Left colon (tissue), 2 donors: ENCODE data around the gene AUTS2. TPM values are rescaled to one million over a fixed set of nuclear protein-coding genes. Genes with fewer than 3 reads are reported as not detected.
"Not testable (repeated sequence)": the region's sequence is repeated elsewhere in the genome, so short reads cannot be mapped to it uniquely, and the experiment has no call there.

Source experiments
- ATAC-seq: fragments of 200-7000 bp; cut with Tn5 transposase; one replicate; pipeline ENCODE4 v1.9.1; 2020; ENCODE audit warnings: mild to moderate bottlenecking, moderate library complexity
- DNase-seq, 2 donors: peaks; one replicate each; pipeline ENCODE4 v3.0.0-alpha.2; 2020
- intact Hi-C, 2 donors: fragments of 100-400 bp; cut with DNase I in 1 of 2; cut with micrococcal nuclease in 1 of 2; formaldehyde crosslinking; loops; one replicate each; pipeline versions ENCODE4 v1.11.2 to v1.14.0; 2022; cut with DNase I, micrococcal nuclease
- total RNA-seq, 2 donors: library from RNA; stranded (reverse); fragmentation: NEBNext Ultra II Directional; extraction: Animal tissue kit (Norgen Biotek cat#: 25700); gene quantifications; one replicate each; pipeline ENCODE4 v1.2.1, GENCODE V29; 2021
- donor health status: DM: no; HTN: no; CAD: no.
- donor health status: DM: yes; HTN: yes; CAD: no.

AUTS2 gene
- total RNA-seq, 2 donors from 2014 or later, result 43.3 to 44.2 TPM

DNA sequence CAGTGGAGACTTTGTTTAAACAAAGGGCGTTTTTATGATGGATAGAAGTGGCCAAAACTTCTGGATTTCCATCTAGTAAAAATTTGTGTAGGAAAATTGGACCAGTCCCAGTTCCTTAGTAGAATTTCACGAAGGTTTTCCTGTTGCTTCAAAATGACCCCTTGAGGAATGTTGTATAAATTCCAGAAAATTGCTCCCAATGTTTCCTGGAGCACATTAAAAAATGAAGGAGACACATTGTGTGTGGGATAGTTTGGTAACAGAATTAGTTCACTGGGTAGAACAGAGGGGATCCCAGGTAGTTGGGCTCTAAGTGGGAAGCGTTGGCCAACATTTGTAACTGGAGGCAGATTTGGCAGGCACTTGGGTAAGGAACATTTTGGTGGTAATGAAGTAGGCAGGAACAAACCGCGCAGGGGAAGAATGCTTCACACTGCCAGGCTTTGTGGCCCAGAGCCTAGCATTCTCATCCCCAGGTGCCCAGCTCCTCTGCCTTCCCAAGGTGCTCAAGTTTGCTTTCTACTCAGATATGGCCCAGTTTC is 758.6 kb downstream of the AUTS2 start:
- ATAC-seq (no peak), DNase-seq (no peak)
- intact Hi-C loops, result no loop called here

DNA sequence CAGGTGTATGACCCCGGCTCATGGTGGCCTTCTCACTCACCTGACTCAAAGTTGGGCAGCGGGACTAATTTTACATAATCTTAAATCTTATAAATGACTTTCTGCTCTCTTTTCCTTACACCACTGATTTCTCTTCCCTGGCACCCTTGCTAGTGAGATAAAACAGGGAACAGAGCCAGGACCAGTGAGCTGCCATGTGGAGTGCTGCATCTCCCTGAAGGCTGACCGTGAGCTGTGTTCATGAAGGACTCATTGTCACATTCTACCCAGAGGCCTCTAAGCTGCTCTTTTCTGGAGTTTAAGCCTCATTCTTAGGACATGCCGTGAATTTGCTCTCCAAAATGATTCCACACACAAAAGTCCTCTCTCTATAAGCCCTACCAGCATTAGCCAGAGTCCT is 762.3 kb downstream of the AUTS2 start:
- DNase-seq (no peak), ATAC-seq (no peak)
- intact Hi-C loops, result no loop called here

DNA sequence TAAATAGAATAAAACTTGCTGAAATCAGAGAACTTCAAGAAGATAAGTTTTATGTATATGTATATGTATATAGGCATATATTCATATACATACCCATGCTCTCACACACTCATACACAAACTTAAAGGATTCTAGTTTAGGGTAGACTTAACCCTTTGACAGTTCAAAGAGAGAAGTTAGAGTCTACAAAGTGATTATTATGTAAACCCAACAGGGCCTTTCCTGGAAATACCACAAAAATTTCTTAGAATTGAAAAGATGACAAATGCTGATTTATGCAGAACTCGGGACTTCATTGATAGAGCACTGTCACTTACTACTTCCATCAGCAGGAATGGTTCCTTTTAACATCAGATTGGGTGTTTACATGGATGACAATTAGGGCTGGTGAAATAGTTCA is 763.5 kb downstream of the AUTS2 start:
- no peak for DNase-seq
- ATAC-seq, result no peak
- intact Hi-C loops, result no loop called here

DNA sequence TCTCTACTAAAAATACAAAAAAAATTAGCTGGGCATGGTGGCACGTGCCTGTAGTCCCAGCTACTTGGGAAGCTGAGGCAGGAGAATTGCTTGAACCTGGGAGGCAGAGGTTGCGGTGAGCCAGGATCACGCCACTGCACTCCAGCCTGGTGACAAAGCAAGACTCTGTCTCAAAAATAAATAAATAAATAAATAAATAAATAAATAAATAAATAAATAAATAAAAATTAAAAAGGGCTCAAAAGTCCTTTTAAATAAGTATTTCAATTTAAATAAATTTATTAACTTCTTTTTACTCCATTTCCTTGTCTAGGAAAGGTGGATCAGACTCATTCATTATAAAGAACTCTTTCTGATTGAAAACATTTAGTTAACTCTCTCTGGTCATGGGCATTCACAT is 766.1 kb downstream of the AUTS2 start:
- ATAC-seq, DNase-seq, intact Hi-C loops: not testable (repeated sequence)

DNA sequence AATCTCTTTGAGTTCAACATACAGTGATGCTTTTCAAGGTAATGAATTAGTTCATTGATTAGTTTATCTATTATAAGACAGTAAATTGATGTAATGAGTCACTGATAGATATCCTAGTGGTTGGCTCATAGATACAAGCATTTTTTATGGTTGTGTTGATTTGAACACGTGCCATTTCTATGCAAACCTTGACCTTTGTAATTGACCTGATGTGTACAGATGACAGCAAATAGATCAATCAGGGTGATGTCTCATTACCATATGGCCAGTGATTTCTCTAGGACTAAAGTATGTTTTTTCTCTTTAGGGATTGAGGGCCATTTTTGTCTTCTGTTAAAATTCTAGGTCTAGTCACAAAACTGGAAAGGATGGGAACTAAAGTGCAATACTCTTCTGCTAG is 773.4 kb downstream of the AUTS2 start:
- ATAC-seq, result no peak
- intact Hi-C loops, result no loop called here
- no peak for DNase-seq

DNA sequence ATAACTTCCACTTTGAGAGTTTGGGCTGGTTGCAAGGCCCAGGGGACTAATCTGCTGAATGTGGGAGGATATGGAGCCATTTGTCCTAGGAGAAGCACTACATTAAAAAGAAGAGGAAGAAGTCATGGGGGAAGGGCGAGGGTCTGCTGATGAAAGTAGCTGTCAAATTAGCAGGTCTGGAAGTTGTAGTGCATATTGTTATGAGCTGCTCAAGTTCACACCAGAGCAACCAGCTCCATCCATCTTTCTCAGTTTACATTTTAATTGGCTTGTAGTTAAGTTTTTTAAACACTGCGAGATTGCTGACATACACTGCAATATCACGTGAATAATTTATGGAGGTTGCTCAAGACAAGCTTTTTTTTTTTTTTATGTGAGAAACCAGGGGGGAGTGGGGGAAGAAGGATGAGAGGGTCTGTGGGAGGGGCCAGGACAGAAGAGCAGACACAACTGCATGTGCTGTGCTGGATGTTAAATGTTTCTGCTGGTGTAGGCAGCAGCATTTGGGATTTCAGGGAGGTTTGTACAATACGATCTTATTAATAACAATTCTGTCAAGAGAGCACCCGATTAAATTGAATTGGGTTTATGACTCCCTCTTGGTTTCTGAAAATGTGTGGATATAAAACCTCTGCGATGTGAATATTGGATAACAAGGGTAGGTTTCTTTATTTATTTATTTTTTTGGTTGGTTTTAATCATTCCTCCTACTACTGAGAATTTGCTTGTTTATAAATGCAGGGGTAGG is 774.7 kb downstream of the AUTS2 start:
- ATAC-seq (no peak), DNase-seq (no peak)
- intact Hi-C loops, result no loop called here

DNA sequence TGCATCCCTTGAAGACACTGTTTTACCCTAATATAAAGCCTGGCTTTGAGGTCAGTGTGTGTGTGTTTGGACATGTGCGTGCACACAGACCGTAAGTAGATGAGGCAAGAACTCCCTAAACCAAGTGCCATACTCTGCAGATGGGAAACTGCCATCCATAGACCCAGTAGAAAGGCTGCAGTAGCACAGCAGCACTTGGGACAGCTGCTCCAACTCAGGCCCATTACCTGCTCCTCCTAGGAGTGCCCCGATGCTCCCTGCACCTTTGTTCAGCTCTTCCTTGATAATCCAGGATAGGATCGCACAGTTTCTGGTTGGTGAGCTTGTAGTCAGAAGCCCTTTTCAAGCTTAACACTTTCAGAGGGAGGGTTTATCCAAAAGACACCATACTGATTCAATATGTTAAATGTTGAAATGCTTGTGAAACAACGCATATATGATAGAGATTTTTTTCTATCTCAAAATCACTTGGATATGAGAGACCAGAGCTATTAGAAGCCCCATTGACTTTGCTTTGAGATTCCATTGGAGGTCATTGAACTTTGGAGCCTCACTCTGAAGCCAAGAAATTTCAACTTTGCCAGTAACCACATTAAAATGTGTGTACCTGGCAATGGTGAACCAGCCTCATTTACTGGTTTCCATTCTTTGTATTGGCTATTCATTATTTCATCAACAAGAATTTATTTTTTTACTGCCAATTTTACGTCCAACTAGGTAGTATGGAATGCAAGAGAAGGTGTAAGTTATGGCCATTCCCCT is 776.7 kb downstream of the AUTS2 start:
- no peak for ATAC-seq
- no peak for DNase-seq
- intact Hi-C loops, result no loop called here

DNA sequence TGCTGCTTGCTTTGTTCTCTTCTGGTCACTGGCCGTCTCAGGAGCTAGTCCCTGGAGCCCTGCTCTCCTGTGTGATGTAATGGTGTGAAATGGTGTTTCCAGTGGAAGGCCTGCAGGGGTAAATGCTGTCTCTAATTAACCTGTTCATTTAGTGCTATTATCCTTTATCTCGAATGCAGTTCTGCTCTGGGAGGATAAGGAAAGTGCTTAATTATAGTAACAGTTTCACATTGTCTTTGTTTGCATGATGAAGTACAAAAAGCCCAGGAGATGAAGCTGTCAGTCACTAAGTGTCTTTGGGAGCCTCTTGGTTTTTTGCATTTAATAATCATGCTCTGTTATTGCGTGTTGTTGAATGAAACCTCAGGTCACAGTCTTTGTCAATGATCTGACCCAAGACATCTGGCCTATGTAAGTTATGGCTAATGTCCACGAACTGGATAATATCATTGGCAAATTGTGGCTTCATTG is 778.3 kb downstream of the AUTS2 start:
- intact Hi-C loops, result no loop called here
- DNase-seq (no peak), ATAC-seq (no peak)

DNA sequence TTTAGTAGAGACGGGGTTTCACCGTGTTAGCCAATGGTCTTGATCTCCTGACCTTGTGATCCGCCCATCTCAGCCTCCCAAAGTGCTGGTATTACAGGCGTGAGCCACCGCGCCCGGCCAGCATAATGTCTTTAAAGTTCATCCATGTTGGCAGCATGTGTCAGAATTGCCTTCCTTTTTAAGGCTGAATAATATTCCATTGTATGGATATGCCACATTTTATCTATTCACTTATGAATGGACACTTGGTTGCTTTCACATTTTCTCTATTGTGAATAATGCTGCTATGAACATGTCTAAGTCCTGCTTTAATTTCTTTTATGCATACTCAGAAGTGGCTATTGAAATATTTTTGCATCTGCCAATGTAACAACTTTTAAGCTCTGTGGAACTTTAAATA is 779.7 kb downstream of the AUTS2 start:
- DNase-seq (no peak), ATAC-seq (no peak)
- intact Hi-C loops, result no loop called here

DNA sequence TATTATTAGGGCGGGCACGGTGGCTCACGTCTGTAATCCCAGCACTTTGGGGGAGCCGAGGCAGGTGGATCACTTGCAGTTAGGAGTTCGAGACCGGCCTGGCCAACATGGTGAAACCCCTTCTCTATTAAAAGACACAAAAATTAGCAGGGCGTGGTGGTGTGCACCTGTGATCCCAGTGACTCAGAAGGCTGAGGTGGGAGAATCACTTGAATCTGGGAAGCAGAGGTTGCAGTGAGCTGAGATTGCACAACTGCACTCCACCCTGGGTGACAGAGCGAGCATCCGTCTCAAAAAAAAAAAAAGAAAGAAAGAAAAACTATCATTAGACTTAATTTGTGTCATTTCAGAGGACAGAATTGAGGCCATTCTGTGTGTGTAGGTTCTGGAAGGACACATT is 780.9 kb downstream of the AUTS2 start:
- DNase-seq (no peak), ATAC-seq (no peak)
- intact Hi-C loops, result no loop called here

DNA sequence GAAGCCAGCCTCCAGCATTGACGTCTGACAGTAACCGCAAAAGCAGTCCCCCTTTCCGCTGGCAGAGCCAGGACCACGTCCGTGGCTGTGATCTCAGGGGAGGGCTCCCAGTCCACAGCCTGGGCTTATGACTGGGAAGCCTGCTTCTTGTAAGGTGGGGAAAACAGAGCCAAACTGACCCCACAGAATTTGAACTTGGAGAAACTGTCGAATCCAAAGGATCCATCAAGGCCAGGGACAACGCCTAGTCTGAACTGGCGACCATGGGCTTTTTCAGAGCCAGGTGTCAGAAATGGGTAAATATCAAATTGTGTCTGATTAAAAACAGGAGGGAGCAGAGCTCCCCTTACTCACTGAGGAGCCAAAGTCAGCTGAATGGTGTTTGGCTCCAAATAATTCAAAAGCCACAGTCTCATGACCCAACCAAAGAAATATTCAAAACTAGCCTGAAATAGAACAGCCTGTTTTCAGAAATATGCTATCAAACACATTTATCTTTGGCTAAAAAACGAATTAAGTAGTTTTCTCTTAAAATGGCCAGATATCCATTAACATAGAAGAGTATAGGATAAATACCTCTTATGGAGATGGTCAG is 782.2 kb downstream of the AUTS2 start:
- DNase-seq (peak in 1 of 2 donors; percentile 27), ATAC-seq (no peak)

DNA sequence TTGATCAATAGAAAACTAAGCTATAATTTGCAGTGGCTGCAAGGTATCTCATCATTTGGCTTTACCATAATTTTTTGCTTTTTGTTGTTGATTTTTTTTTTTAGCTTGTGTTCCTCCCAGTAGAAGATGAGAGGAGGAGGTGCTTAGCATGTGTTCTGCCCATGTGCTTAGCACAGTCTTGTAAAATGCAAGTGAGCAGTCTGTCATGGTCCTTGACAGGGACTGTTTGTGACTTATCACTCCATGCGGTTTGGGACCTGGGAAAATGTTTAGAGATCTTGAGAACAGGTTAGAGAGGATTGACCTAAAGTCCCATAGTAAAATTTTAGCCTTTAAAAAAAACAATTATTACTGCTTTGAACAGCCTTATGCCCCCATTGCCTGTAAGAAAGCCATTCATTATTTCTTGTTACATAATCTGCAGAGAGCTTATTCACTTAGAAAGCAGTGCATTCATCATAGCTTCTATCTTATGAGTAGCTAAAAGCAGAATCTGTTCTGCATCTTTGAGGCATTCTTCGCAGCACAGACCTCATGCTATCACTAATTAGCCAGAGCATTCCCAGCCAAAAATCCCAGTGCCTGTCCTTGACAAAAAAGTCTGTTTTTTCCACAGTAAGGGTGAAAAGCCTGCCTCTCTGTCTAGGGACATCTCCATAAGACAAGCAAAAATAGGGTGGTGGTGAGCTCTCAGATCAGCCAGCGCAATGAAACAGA is 784.9 kb downstream of the AUTS2 start:
- DNase-seq, result no peak
- no peak for ATAC-seq
- intact Hi-C loops, result no loop called here

More for the DNA sequence above, 782.2 kb downstream of the AUTS2 start:
- intact Hi-C loops, result no loop called here

DNA sequence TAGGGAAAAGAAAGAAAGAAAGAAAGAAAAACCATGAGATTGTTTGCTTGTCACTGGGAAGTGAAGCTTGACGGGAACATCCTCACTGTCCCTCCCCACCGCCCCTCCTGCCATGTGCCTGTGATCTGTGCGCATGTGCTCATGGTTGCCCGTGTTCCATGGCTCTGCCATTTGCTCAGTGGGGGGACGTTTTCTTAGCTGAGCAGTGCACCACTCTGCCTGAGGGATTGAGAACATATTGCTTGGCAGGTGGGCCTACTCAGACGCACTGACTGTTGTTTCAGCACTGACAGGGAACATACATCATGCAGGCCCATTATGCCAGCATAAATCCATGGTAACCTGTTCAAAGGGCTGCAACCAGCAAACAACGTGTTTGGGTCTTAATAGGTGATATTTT is 785.7 kb downstream of the AUTS2 start:
- ATAC-seq (no peak), DNase-seq (no peak)

DNA sequence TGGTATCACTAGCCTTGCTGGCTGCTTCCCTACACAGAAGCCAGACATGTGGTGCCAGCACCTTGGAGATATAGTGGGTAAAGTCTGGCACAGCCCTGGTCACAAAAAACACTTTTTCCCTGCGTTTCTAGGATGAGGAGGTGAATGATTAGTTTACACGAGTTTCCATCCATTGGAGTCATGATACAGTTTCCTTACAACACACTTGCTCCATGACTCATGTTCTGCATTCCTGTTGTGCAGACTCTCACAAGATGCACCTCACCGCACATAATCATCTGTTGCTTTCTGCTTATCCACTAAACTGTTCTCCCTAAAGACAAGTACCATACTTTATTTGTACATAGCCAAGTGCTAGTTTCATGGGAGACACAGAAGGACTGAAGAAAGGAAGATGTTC is 786.6 kb downstream of the AUTS2 start:
- intact Hi-C loops, result no loop called here
- ATAC-seq, result no peak
- DNase-seq, result no peak

More for the DNA sequence above, 785.7 kb downstream of the AUTS2 start:
- intact Hi-C loops, result no loop called here

DNA sequence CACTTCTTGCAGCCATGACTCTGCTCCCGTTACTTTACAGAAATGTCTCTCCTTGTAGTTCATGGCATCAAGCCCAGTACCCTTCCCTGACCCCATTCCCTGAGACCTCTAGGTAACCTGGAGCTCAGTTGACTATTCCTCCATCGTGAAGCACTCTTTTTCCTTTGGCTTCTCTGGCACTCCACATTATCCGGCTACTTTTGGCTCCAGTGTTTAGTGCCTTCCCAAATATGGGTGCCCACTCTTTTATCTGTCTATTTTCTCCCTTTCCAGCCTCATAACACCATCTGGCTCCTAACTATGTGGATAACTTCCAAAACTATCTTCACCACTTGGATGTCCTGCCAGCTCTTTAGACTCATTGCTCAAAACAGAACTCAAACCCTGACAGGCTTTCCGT is 788.9 kb downstream of the AUTS2 start:
- no peak for DNase-seq
- no peak for ATAC-seq
- intact Hi-C loops, result no loop called here

DNA sequence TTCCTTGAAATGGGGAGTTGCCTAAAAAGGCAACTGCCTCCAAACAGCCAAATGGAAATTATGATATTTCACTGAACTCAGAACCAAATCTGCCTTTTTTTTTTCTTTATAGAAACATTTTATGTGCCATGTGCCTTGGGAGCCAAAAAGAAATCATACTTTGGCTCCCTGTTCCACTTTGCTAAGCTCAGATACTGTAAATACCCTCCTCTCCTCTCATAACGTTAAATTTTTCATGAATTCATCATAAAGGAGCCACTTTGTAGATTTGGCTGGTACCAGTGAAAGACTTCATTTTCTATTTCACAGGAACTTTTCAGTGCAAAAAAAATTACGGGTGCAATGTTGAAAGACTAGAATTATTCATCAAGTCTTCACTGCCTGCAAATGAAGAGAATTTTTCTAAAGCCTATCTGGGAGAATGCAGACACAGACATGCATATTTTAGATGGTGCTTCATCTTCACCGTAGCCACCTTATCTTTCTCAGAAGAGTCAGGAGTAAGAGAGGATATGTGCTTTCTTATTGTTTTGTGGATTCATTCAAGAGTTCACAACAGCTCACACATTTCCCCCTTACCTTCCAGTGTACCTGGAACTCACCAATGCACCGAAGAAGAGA is 791.4 kb downstream of the AUTS2 start:
- intact Hi-C loops, result no loop called here
- ATAC-seq (no peak), DNase-seq (no peak)

DNA sequence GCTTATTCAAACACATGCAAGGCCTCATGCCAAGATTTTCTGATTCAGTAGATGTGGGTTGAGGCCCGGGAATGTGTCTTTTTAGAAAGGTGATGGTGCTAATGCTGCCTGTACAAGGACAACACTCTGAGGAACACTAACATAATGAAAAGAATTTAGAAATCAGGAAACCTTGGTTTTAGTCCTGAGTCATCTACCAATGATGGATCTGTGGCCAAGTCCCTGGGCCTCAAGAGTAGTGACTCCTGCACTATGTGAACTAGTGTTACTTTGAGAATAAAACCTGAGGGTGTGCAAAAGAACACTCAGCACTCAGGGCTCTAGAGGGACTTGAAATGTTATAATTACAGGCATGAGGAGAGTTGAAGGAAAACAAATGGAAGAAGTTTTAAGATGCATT is 792.0 kb downstream of the AUTS2 start:
- DNase-seq (no peak), ATAC-seq (no peak)
- intact Hi-C loops, result no loop called here

DNA sequence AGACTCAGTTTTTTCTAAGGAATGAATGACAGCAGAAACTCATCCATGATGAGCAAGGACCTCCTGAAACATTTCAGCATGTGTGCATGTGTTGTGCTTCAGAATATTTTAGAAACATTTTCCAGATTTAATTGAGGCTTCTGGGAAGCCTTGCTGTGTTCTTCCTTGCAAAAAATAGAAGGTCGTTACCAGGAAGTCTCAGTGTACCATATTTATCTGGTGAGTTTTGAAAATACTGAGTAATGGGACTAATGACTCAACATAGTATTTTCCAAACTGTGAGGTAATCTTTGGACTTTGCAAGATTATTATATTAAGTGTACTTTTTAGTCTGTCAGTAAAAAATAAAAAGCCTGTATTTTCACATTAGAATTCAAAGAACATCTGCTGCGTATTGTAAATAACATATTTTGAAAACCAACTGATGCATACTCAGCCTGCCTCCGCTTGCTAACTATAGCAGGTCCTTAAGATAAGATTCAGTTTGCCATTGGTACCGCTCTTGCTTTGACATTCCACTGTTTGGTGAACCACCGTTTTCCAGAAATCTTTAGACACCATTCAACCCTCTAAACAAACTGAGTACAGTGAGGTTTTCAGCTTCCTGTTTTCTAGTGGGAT is 794.1 kb downstream of the AUTS2 start:
- ATAC-seq (no peak), DNase-seq (no peak)
- intact Hi-C loops, result no loop called here
